Right lobe of liver (tissue), 4 donors: Measurements from ENCODE around the gene UBE2E1.

Source experiments
- CTCF ChIP-seq, 4 donors: fragments of 200-600 bp in 3 of 4; fragments of 450-650 bp in 1 of 4; IDR thresholded peaks; one replicate each; pipeline versions ENCODE4 v1.5.1 to v1.8.0; 2016 to 2022; ENCODE audit warnings: antibody characterized with exemption in 4 of 4, mild to moderate bottlenecking in 2 of 4
- POLR2A ChIP-seq: fragments of 450-650 bp; IDR thresholded peaks from one replicate; pipeline ENCODE4 v1.6.1; 2017; ENCODE audit warnings: antibody characterized with exemption, mild to moderate bottlenecking
- donor health status: DM: no; HTN: no; CAD: no.
- donor health status: DM: no; HTN: no; CAD: no.
- donor health status: DM: no; HTN: yes; CAD: no.

GRCh38 chr3:23826382-23827064 lies 20.8 kb downstream of the UBE2E1 start:
- TF ChIP-seq POLR2A (no peak), CTCF (IDR thresholded peaks at IDR 0.05) (no peak)
